Jurkat, Clone E6-1 (cell line): ENCODE data around the gene NTRK3.

Experiments used
- DNase-seq: peaks from one replicate; pipeline ENCODE4 v3.0.0-alpha.2; 2011; ENCODE audit warnings: low read depth, low spot score
- H3K4me3 ChIP-seq: 2 replicates; pipeline ENCODE4 v1.5.1; 2011; ENCODE audit warnings: mild to moderate bottlenecking, low read length, control low read depth, moderate library complexity

NTRK3 gene

DNA sequence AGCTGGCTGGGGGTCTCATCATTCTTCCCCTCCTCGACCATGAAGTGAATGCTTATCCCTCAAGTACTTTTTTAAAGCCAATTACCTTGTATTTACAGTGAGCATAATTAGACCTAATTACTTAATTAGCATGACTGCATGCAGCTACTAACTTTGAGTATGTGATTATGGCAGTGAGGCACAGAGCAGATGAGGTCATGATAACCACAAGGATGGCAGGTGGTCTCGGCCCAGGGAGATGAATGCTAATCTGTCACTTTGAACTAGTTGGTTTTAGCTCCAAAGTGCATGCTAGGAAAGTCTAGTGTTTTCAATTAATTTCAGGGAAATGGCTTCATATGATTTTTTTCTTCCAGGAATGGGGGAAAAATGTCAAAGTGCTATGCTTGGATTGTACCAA lies 233.8 kb downstream of the NTRK3 start:
- no peak for DNase-seq
- H3K4me3 ChIP-seq: no peak overlapping the region

DNA sequence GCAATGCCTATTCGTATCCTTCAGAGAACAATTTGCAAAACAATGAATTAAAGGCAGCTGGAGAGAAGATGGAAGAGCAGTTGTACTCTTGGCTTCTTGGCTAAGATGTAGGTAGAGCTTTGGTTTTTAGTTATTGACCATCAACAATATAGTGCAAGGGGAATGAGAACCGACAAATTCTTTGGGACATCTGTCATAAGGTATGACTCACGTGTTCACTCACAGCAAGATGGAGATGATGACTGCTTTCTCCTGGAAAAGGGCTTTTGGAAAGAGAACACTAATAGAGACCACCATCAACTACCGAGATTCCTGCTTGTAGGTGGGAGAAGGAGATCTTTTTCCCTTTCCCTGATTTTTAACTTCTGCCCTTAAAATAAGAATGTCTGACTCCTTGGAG lies 234.9 kb downstream of the NTRK3 start:
- no peak overlapping the region for H3K4me3 ChIP-seq
- no peak for DNase-seq

DNA sequence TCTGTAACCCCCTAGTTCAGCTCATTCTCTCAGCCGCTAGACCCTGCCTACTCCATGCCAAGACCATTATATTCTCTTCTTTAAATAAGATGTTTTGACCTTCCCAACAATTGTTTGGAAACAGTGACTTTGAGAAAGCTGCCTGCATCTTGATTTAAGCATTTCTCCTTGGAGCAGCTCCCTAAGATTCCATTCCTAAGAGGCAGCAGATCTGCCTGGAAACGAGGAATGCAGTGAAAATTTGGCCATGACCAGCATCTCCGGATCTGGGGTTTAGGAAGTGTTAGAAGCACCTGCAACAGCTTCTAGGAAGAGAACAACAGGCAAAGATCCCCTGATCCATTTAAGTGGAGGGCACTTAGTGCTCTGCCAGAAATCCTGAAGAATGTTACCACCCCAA lies 235.7 kb downstream of the NTRK3 start:
- no peak overlapping the region for H3K4me3 ChIP-seq
- no peak for DNase-seq

DNA sequence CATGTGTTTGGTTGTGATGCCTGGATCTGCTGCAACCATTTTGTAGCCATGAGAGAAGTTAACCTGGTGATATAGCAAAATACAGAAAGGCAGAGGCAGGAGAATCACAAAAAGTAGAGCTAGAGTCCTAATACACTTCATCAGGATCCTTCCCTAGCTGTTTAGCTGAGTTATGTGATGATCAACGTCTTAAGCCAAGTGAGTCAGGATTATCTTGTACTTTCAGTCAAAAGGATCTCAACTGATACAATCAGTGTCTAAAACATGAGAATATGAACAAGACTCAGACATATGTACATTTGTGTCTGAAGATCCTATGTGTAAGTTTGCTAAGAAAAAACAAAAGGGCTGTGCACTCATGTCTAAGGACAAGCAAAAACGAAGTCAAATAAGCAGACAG lies 236.9 kb downstream of the NTRK3 start:
- no peak for DNase-seq
- no peak overlapping the region for H3K4me3 ChIP-seq

DNA sequence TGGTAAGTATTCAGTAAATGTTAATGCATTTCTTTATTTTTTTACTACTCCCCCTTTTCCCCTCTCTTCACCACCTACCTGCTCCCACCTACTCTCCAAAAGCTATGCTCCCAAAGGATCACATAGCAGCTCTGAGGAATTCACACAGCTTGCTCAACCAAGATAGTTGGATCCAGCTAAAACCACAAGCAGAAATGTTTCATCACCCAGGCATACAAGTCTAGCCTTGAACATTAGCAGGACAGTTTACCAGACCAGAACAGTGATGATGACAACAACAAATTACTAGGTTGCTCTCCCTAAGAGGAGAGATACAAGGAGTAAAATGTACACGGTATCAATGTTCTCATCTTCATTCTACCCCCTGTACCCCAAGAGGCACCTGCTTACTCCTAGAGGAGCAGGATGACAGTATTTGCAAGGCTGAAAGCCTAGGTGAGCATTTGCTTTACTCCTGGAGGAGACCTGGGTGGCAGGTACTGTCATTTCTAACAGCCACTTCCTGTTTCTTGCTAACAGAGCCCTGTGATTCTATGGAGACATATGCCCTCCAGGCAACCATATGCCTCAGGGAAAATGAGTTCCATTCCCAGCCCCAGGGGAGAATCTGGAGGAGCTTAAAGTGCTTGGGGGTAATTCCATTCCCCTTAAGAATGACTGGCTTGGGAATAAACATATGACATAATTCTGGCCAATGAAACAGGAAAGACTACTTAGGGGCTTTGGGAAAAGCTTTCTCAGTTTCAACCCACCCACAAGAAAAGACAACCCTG lies 237.5 kb downstream of the NTRK3 start:
- no peak for DNase-seq
- no peak overlapping the region for H3K4me3 ChIP-seq

GRCh38 chr15:88017753-88018152 lies 238.8 kb downstream of the NTRK3 start:
- no peak for DNase-seq
- H3K4me3 ChIP-seq: no peak overlapping the region

DNA sequence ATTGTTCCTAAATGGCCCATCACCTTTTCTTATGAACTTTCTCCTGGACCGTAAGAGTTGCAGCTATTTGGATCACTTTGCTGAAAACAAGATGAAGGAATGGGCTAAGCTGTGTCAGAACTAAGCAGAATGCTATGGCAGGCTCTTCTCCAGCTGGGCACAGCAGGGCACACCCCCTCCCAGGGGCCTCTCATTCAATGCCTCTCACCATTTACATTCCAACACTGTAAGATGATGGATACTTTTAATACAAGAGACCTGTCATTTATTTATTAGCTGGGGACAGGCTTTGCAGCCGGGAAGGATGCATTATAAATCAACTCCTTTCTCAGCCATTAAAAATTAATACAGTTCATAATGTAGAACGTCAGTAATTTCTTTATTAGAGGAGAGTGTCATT lies 240.1 kb downstream of the NTRK3 start:
- H3K4me3 ChIP-seq: no peak overlapping the region
- no peak for DNase-seq

DNA sequence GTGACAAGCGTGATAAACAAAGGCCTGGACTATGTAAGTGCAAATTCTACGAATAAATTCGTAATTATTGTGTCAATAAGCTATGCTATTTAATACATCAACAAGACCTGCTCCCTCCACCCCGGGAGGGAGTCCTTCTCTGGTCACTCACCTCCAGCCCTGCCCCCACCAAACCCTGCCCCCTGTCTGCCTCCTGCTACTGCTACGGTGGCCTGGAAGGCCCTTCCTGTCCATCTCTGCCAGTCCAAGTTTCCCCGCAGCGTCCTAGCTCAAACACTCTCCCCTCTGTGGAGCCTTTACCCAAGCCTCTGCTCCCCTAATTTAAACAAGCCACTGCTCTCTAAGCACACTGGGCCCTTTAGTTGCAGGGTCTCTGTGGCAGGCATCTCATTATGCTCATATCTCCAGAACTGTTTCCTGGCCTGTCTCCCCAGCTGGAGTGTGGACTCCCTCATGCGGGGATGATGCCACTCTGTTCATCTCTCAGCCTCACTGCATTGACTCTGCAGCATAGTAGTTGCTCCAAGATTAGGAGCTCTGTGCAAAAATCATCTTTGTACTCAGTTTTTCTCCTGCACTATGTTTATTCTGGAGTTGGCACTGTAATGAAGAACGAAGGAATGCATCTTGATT lies 241.2 kb downstream of the NTRK3 start:
- no peak for DNase-seq
- no peak overlapping the region for H3K4me3 ChIP-seq

DNA sequence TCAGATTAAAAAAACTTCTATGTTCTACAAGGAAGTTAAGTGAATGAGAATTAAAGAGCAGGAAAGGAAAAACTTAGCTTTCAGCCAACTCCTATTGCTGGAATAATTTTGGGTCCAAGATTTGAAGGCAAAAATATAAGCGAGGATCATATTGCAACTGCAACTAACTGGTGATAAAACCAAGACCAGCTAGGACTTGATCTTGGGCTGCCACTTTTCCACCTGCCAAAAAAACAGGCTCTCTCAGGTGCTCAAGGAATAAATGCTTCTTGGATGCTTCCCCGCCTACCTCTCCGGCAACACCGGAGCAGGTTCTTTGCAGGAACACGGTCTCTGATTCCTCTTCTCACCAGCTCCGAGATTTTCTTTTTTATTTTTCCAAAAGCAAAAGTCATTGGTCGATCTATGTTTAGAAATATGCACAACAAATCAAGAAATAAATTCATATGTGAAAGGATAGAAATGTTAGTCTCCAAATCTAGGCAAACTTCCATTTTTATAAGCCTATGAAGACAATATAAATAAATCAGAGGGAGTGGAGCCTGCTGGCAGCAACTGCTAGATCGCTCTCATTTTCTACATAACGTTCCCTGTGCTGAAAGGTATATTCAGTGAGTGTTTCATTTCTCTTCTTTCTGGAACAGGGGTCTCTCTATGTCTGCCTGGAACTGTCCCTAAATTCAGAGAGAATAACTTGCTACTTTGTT lies 241.9 kb downstream of the NTRK3 start:
- H3K4me3 ChIP-seq: no peak overlapping the region
- no peak for DNase-seq

DNA sequence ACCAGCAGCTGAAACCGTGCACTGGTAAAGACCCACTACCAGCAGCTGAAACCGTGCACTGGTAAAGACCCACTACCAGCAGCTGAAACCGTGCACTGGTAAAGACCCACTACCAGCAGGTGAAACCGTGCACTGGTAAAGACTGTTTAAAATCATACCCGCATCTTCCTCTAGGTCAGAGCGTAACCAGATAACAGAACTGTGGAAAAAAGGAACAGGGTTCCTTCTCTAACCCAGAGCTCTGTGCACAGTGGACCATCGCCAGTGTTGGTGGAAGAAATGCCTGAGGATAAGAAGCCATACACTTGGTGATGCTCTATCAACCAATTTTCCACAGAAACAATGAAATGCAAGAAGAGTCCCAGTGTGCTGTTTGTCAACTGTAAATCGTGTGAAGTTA lies 243.4 kb downstream of the NTRK3 start:
- H3K4me3 ChIP-seq: no peak overlapping the region
- DNase-seq: no peak

GRCh38 chr15:88012688-88013087 lies 243.9 kb downstream of the NTRK3 start:
- no peak overlapping the region for H3K4me3 ChIP-seq
- DNase-seq: no peak

GRCh38 chr15:88012233-88012632 lies 244.3 kb downstream of the NTRK3 start:
- no peak for DNase-seq
- no peak overlapping the region for H3K4me3 ChIP-seq

DNA sequence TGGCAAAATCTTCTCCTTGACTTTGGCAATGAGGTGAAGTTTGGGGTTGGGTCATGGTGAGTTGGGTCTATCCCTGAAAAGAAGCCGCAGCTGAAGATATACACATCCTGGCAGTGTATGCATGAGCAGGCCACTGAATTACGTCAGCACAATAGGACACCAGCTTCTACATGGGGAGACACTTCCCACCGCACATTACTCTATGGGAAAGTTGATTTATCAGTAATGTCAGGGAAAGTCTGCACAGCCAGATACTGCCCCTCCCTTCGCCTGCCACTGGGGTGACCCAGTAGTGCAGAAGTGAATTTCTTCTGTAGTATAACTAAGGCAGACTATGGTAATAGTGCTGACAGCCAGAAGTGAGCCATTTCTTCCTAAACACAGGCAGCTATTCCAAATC lies 245.0 kb downstream of the NTRK3 start:
- no peak overlapping the region for H3K4me3 ChIP-seq
- no peak for DNase-seq

DNA sequence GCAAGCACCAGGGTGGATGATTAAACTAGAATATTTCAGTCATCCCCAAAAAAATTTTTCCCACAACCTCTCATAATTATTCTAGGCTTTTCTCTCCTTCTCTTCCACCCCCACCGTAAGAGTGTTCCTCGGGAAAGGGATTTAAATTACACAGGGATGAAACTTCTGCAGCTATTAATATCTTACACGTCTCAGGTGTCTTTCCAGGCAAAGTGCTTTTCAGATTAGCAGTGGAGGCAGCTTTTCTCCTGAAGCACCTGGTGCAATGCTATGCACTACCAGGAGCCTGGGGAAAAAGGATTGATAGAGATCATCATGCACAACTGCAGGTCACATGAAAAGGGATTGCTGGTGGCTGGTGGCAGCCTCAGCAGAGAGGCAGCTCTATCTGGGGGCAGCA lies 250.4 kb downstream of the NTRK3 start:
- no peak overlapping the region for H3K4me3 ChIP-seq
- no peak for DNase-seq

GRCh38 chr15:88004399-88004798 lies 252.1 kb downstream of the NTRK3 start:
- no peak overlapping the region for H3K4me3 ChIP-seq
- DNase-seq: no peak

DNA sequence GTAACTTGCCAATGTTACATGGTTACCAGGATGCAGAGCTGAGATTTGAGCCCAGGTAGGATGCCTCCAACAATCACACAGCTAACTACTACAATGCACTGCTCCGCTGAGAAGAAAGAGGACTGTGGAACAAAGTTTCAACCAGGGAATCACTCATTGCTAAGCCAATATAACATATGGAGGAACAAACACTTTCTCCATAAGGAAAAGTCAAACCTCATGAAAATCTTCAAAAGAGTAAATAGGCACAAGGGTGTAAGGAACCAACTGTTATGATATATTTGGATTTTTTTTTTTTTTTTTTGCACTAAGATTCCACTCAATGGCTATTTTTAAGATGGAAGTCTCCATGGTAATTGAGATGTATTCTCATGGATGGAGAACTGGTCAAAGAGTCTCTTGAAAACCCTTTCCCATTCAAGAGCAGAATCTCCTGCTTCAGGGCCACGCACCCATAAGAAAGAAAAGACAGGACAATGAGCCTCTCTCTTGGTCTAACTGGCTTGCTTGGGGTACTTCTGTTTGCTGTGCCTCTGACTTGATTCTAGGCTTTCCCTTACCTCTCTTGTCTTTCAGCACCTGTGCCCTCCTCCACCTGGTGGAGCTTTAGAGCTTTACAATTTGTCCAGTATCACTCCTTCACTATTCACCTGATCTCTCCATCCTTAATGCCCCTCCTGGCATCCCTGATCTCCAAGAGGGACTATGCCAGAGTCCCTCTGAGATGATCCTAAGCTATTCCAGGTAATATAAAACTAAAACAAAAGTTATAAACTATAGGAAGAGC lies 252.8 kb downstream of the NTRK3 start:
- no peak overlapping the region for H3K4me3 ChIP-seq
- no peak for DNase-seq

DNA sequence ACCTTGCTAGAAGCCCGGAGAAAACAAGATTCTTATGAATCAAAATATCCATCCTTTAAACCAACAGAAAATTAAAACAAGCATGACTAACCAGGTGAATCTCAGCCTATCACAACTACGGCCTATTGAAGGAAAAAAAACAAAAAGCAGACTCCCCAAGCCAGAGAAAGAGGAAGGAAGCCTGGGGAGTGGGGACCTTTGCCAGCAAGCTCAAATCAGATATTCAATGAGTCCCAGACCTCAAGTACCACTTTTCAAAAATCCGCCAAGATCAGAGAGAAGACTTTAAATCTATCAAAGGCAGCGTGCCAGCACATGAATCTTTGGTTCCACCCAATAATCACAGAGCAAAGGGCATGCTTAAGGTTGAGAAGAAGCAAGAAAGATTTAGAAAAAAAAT lies 253.8 kb downstream of the NTRK3 start:
- no peak for DNase-seq
- H3K4me3 ChIP-seq: no peak overlapping the region

DNA sequence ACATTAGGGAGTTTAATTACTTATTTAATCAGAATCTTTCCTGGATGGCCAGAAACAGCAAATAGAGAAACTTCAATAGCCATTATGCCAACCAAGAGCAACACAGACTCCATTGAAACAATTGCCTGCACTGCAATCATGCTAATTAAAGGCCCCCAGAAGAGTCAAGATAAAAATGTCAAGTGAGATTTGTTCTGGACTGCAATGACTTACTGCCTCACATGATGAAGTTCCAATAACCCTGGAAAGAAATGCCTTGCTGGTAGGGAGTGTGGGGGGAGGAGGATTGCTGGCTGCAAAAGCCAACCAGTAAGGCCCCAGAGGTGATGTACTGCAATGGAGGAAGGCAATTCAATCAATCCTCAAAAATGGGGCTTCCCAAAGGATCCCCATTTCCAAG lies 257.9 kb downstream of the NTRK3 start:
- DNase-seq: no peak
- H3K4me3 ChIP-seq: no peak overlapping the region

GRCh38 chr15:87986776-87987175 lies 269.8 kb downstream of the NTRK3 start:
- DNase-seq: no peak
- no peak overlapping the region for H3K4me3 ChIP-seq

GRCh38 chr15:87985451-87985850 lies 271.1 kb downstream of the NTRK3 start:
- no peak for DNase-seq

More at GRCh38 chr15:87985451-87985850, 271.1 kb downstream of the NTRK3 start:
- H3K4me3 ChIP-seq: no peak overlapping the region
